HepG2 (cell line): ENCODE results near the gene SERTAD2. TPM values are rescaled to one million over a fixed set of nuclear protein-coding genes. Genes with fewer than 3 reads are reported as not detected.

Experiments
- ASH2L ChIP-seq: fragments of 300-600, 200-600 bp; sonication (generic); IDR thresholded peaks from 2 replicates; pipeline ENCODE4 v1.7.0; 2017; ENCODE audit warnings: low read depth, mild to moderate bottlenecking, moderate library complexity, mixed read lengths, low read length; ENCODE audit not compliant: insufficient read length
- CEBPG ChIP-seq: IDR thresholded peaks from 2 replicates; pipeline ENCODE4 v1.6.1; 2016
- MED8 ChIP-seq: sonication (generic); formaldehyde crosslinking; IDR thresholded peaks from 2 replicates; pipeline ENCODE4 v1.8.1; 2023; ENCODE audit warnings: mild to moderate bottlenecking, missing genetic modification reagents; ENCODE audit not compliant: insufficient replicate concordance
- NR0B2 ChIP-seq: sonication (generic); formaldehyde crosslinking; IDR thresholded peaks from 2 replicates; pipeline ENCODE4 v1.4.0; 2020; ENCODE audit warnings: mild to moderate bottlenecking, missing genetic modification reagents
- TERF1 ChIP-seq: sonication (generic); formaldehyde crosslinking; IDR thresholded peaks from 2 replicates; pipeline ENCODE4 v1.8.0; 2022; ENCODE audit warnings: mild to moderate bottlenecking, missing genetic modification reagents, moderate library complexity
- TFDP2 ChIP-seq: sonication (generic); formaldehyde crosslinking; IDR thresholded peaks from 2 replicates; pipeline ENCODE4 v1.4.0; 2020; ENCODE audit warnings: missing genetic modification reagents
- ZNF18 ChIP-seq: sonication (generic); formaldehyde crosslinking; IDR thresholded peaks from 2 replicates; pipeline ENCODE4 v1.8.0; 2022; ENCODE audit warnings: mild to moderate bottlenecking, missing genetic modification reagents; ENCODE audit not compliant: insufficient replicate concordance
- ZNF557 ChIP-seq: sonication (generic); formaldehyde crosslinking; IDR thresholded peaks from 2 replicates; pipeline ENCODE4 v1.4.0; 2020; ENCODE audit warnings: missing genetic modification reagents
- ZNF609 ChIP-seq: sonication (generic); formaldehyde crosslinking; IDR thresholded peaks from 2 replicates; pipeline ENCODE4 v1.4.0; 2020; ENCODE audit warnings: mild to moderate bottlenecking, missing genetic modification reagents, borderline replicate concordance
- ZNF713 ChIP-seq: sonication (generic); formaldehyde crosslinking; IDR thresholded peaks from 2 replicates; pipeline ENCODE4 v1.4.0; 2020; ENCODE audit warnings: mild to moderate bottlenecking, missing genetic modification reagents
- polyA plus RNA-seq, 8 experiments: library from polyadenylated mRNA; depleted of rRNA in 3 of 8; stranded (reverse) in 7 of 8; unstranded in 1 of 8; fragments of >200 nt; fragmentation: Illumina TruSeq in 4 of 8; extraction: Trizol in 4 of 8; gene quantifications; 2 replicates each; pipeline versions ENCODE4 v1.2.1 to v1.2.3, GENCODE V29; 2011 to 2016; ENCODE audit warnings: low read depth in 4 of 8, missing spikeins in 1 of 8, mixed read lengths in 1 of 8; ENCODE audit not compliant: insufficient read depth in 1 of 8
- total RNA-seq, 5 experiments: library from RNA; depleted of rRNA; stranded (reverse); fragments of >200 nt; fragmentation: Illumina TruSeq; extraction: Trizol; gene quantifications; 2 replicates each; pipeline ENCODE4 v1.2.3, GENCODE V29; 2016; ENCODE audit warnings: low read depth in 1 of 5
- TF ChIP-seq, protein P1 (sequence below), 2 experiments: sonication (generic) in 1 of 2; formaldehyde crosslinking in 1 of 2; IDR thresholded peaks; 2 replicates each; pipeline versions ENCODE4 v1.6.1 to v1.9.0; 2014 to 2022; ENCODE audit warnings: antibody characterized with exemption in 1 of 2, borderline replicate concordance in 1 of 2, inconsistent platforms in 1 of 2, low read depth in 1 of 2, missing genetic modification reagents in 1 of 2

Gene SERTAD2
- total and polyA plus RNA-seq, 2 of the 13 experiments (the other 11 are each of a cell fraction or from before 2014, with no cell fraction given) = 6.7 to 22.6 TPM

GRCh38 chr2:64654063-64654811 is 524 bp upstream of the SERTAD2 start (continued):
- TF ChIP-seq, protein P1, sequence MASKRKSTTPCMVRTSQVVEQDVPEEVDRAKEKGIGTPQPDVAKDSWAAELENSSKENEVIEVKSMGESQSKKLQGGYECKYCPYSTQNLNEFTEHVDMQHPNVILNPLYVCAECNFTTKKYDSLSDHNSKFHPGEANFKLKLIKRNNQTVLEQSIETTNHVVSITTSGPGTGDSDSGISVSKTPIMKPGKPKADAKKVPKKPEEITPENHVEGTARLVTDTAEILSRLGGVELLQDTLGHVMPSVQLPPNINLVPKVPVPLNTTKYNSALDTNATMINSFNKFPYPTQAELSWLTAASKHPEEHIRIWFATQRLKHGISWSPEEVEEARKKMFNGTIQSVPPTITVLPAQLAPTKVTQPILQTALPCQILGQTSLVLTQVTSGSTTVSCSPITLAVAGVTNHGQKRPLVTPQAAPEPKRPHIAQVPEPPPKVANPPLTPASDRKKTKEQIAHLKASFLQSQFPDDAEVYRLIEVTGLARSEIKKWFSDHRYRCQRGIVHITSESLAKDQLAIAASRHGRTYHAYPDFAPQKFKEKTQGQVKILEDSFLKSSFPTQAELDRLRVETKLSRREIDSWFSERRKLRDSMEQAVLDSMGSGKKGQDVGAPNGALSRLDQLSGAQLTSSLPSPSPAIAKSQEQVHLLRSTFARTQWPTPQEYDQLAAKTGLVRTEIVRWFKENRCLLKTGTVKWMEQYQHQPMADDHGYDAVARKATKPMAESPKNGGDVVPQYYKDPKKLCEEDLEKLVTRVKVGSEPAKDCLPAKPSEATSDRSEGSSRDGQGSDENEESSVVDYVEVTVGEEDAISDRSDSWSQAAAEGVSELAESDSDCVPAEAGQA (IDR thresholded peaks at IDR 0.05; ENCODE audit: low read depth) = peak; percentile 44; the same call in 1 of the 2 replicates
- TF ChIP-seq, protein P1 (CRISPR knock-in tag; IDR thresholded peaks at IDR 0.05; ENCODE audit: borderline replicate concordance) = no peak
- TF ChIP-seq TERF1 (CRISPR knock-in tag) (no peak), CEBPG (CRISPR knock-in tag) (peak; percentile 54), ZNF18 (CRISPR knock-in tag) (no peak), MED8 (CRISPR knock-in tag) (peak; percentile 62), ZNF609 (CRISPR knock-in tag) (peak; percentile 76), ZNF713 (CRISPR knock-in tag) (no peak), ZNF557 (no peak), TFDP2 (CRISPR knock-in tag) (no peak; the same call in 1 of the 2 replicates), ASH2L (peak; percentile 50), NR0B2 (CRISPR knock-in tag) (peak; percentile 84)
